Mucosa of descending colon (tissue), 3 donors: ENCODE results near the gene CTXN3. TPM values are rescaled to one million over a fixed set of nuclear protein-coding genes. Genes with fewer than 3 reads are reported as not detected.

Experiments
- ATAC-seq: fragments of 200-7000 bp; cut with Tn5 transposase; one replicate; pipeline ENCODE4 v1.9.1; 2020; ENCODE audit warnings: mild to moderate bottlenecking, moderate library complexity
- DNase-seq, 3 donors: peaks; one replicate each; pipeline ENCODE4 v3.0.0-alpha.2; 2020
- H3K36me3 ChIP-seq: fragments of 200-600 bp; one replicate; pipeline ENCODE4 v1.8.0; 2021; ENCODE audit warnings: low read depth, mild to moderate bottlenecking
- H3K4me1 ChIP-seq: fragments of 200-600 bp; one replicate; pipeline ENCODE4 v1.8.0; 2021; ENCODE audit warnings: low read depth, mild to moderate bottlenecking
- H3K4me3 ChIP-seq: fragments of 200-600 bp; one replicate; pipeline ENCODE4 v1.8.0; 2021; ENCODE audit warnings: mild to moderate bottlenecking
- H3K9me3 ChIP-seq: fragments of 200-600 bp; one replicate; pipeline ENCODE4 v1.8.0; 2021; ENCODE audit warnings: mild to moderate bottlenecking
- CTCF ChIP-seq: fragments of 200-600 bp; IDR thresholded peaks from one replicate; pipeline ENCODE4 v1.8.0; 2022; ENCODE audit warnings: antibody characterized with exemption, mild to moderate bottlenecking
- intact Hi-C, 2 donors: fragments of 100-400 bp; cut with DNase I in 1 of 2; cut with micrococcal nuclease in 1 of 2; formaldehyde crosslinking; loops; one replicate each; pipeline versions ENCODE4 v1.11.0 to v1.11.1; 2022; cut with DNase I, micrococcal nuclease
- total RNA-seq, 3 donors: library from RNA; stranded (reverse); fragmentation: NEBNext Ultra II Directional in 2 of 3; extraction: Animal tissue kit (Norgen Biotek cat#: 25700) in 2 of 3; gene quantifications; one replicate each; pipeline versions ENCODE4 v1.2.1 to v1.2.4, GENCODE V29; 2021 to 2023
- donor health status: DM: no; HTN: no; CAD: no; lungs with moderate emphysema.
- donor health status: DM: no; HTN: no; CAD: no.
- donor health status: DM: no; HTN: yes; CAD: no.

The CTXN3 gene
- total RNA-seq, 3 donors from 2014 or later = not detected

- intact Hi-C loops = no loop called here
- no peaks in the 10 kb centered on the region for H3K9me3 ChIP-seq
- no peaks in the 10 kb centered on the region for H3K4me1 ChIP-seq
- DNase-seq (no peak), ATAC-seq (no peak)
- TF ChIP-seq CTCF = no peak
- H3K4me3 ChIP-seq = no peak overlapping the region
- no peaks in the 10 kb centered on the region for H3K36me3 ChIP-seq
Measured at GRCh38 chr5:127707209-127707608, 58.3 kb downstream of the CTXN3 start.

Other genes with a start within 250 kb of the CTXN3 start
- gene PRRC1, start 131.4 kb upstream of the CTXN3 start, total RNA-seq = 10 to 100 TPM; 45.0 to 72.1 (median 63.0) TPM
- 1 to 10 TPM in 1 of 3 donors, not detected in 2; 1.0 TPM for gene CCDC192, start 54.3 kb downstream of the CTXN3 start, total RNA-seq